GM23338 (cell line): ENCODE measurements around the gene APOL2. TPM values are rescaled to one million over a fixed set of nuclear protein-coding genes. Genes with fewer than 3 reads are reported as not detected.

Experiments
- ATAC-seq: fragments of 200-7000 bp; cut with Tn5 transposase; 3 replicates; pipeline ENCODE4 v1.9.1; 2020
- DNase-seq: peaks from one replicate; pipeline ENCODE4 v3.0.0-alpha.2; 2015; ENCODE audit warnings: low spot score
- H2AFZ ChIP-seq: fragments of 200-600 bp; sonication (generic); 2 replicates; pipeline ENCODE4 v1.8.0; 2016; ENCODE audit warnings: antibody characterized with exemption, mild to moderate bottlenecking, moderate library complexity
- H3F3A ChIP-seq: fragments of 200-600 bp; sonication (generic); replicated peaks from 2 replicates; pipeline ENCODE4 v1.8.0; 2017; ENCODE audit warnings: antibody characterized with exemption, mixed run types, low read depth
- H3K27ac ChIP-seq: fragments of 200-600 bp; sonication (generic); 2 replicates; pipeline ENCODE4 v1.6.1; 2016; ENCODE audit warnings: low read depth
- H3K27me3 ChIP-seq: fragments of 200-600 bp; sonication (generic); 2 replicates; pipeline ENCODE4 v1.8.0; 2016; ENCODE audit warnings: mild to moderate bottlenecking, mixed run types, moderate library complexity; ENCODE audit not compliant: insufficient read depth
- H3K36me3 ChIP-seq: fragments of 200-600 bp; sonication (generic); 2 replicates; pipeline ENCODE4 v1.8.0; 2016; ENCODE audit warnings: mild to moderate bottlenecking; ENCODE audit not compliant: insufficient read depth
- H3K4me1 ChIP-seq: fragments of 200-600 bp; sonication (generic); 2 replicates; pipeline ENCODE4 v1.8.0; 2016; ENCODE audit warnings: mild to moderate bottlenecking, moderate library complexity; ENCODE audit not compliant: insufficient read depth
- H3K4me2 ChIP-seq: fragments of 200-600 bp; sonication (generic); 2 replicates; pipeline ENCODE4 v1.7.1; 2017; ENCODE audit warnings: mixed run types
- H3K4me3 ChIP-seq: fragments of 200-600 bp; sonication (generic); 2 replicates; pipeline ENCODE4 v1.6.1; 2016; ENCODE audit warnings: mixed run types
- H3K79me2 ChIP-seq: fragments of 200-600 bp; sonication (generic); replicated peaks from 2 replicates; pipeline ENCODE4 v1.8.0; 2017; ENCODE audit warnings: mild to moderate bottlenecking; ENCODE audit not compliant: insufficient read depth
- H3K9me2 ChIP-seq: fragments of 200-600 bp; sonication (generic); 2 replicates; pipeline ENCODE4 v1.8.0; 2017; ENCODE audit not compliant: insufficient read depth
- H4K20me1 ChIP-seq: fragments of 200-600 bp; sonication (generic); replicated peaks from 2 replicates; pipeline ENCODE4 v1.8.0; 2017; ENCODE audit warnings: mild to moderate bottlenecking; ENCODE audit not compliant: insufficient read depth
- H3K27ac Mint-ChIP-seq: 2 replicates; pipeline ENCODE4 v1.8.0; 2020; ENCODE audit warnings: inconsistent platforms, mild to moderate bottlenecking, moderate library complexity, mixed read lengths
- H3K27me3 Mint-ChIP-seq: 3 replicates; pipeline ENCODE4 v1.8.0; 2022; ENCODE audit warnings: low read depth, mild to moderate bottlenecking, moderate library complexity, mixed read lengths, inconsistent platforms; ENCODE audit not compliant: insufficient read depth, poor library complexity
- H3K36me3 Mint-ChIP-seq: 3 replicates; pipeline ENCODE4 v1.8.0; 2021; ENCODE audit warnings: low read depth, mild to moderate bottlenecking, inconsistent platforms, moderate library complexity, mixed read lengths
- H3K4me1 Mint-ChIP-seq: 3 replicates; pipeline ENCODE4 v1.8.0; 2020; ENCODE audit warnings: mild to moderate bottlenecking, inconsistent platforms, mixed read lengths
- H3K4me3 Mint-ChIP-seq: 3 replicates; pipeline ENCODE4 v1.8.0; 2021; ENCODE audit warnings: moderate library complexity, mild to moderate bottlenecking, inconsistent platforms, mixed read lengths
- H3K9me3 Mint-ChIP-seq: 3 replicates; pipeline ENCODE4 v1.8.0; 2020; ENCODE audit warnings: moderate library complexity, mild to moderate bottlenecking, inconsistent platforms, mixed read lengths
- CREB1 ChIP-seq: fragments of 250-450 bp; sonication (Bioruptor Pico); IDR thresholded peaks from 2 replicates; pipeline ENCODE4 v1.5.0; 2020; ENCODE audit warnings: low read depth, mild to moderate bottlenecking, moderate library complexity
- EZH2 ChIP-seq: fragments of 200-600 bp; sonication (generic); IDR thresholded peaks from one replicate; pipeline ENCODE4 v1.8.0; 2017; ENCODE audit warnings: antibody characterized with exemption, mild to moderate bottlenecking, low read depth; ENCODE audit not compliant: unreplicated experiment
- EZH2phosphoT487 ChIP-seq: fragments of 200-600 bp; sonication (generic); IDR thresholded peaks from one replicate; pipeline ENCODE4 v1.8.1; 2018; ENCODE audit warnings: antibody characterized with exemption; ENCODE audit not compliant: unreplicated experiment
- JUNB ChIP-seq: IDR thresholded peaks from one replicate; pipeline ENCODE4 v1.6.1; 2016; ENCODE audit warnings: antibody characterized with exemption; ENCODE audit not compliant: unreplicated experiment
- NANOG ChIP-seq: IDR thresholded peaks from 2 replicates; pipeline ENCODE4 v1.6.1; 2016; ENCODE audit warnings: antibody characterized with exemption, borderline replicate concordance
- POLR2AphosphoS5 ChIP-seq: IDR thresholded peaks from 2 replicates; pipeline ENCODE4 v1.6.1; 2016; ENCODE audit warnings: antibody characterized with exemption, low read depth
- STAT1 ChIP-seq: IDR thresholded peaks from one replicate; pipeline ENCODE4 v1.6.1; 2016; ENCODE audit warnings: antibody characterized with exemption; ENCODE audit not compliant: unreplicated experiment
- ZNF114 ChIP-seq: fragments of 250-450 bp; sonication (Bioruptor Pico); IDR thresholded peaks from 2 replicates; pipeline ENCODE4 v1.5.0; 2020; ENCODE audit warnings: mild to moderate bottlenecking, moderate library complexity
- ZNF331 ChIP-seq: fragments of 250-450 bp; sonication (Bioruptor Pico); IDR thresholded peaks from 2 replicates; pipeline ENCODE4 v1.5.0; 2020; ENCODE audit warnings: low read depth, mild to moderate bottlenecking, moderate library complexity
- polyA plus RNA-seq: library from polyadenylated mRNA; unstranded; fragments of >200 nt; fragmentation: Nextera tagmentation; extraction: Ambion mirVana; gene quantifications from 2 replicates; pipeline ENCODE4 v1.2.1, GENCODE V29; 2016
- total RNA-seq: library from RNA; depleted of rRNA; stranded (reverse); fragments of >200 nt; shearing (Covaris generic); gene quantifications from 2 replicates; pipeline ENCODE4 v1.2.3, GENCODE V29; 2014
- TF ChIP-seq, protein P1 (sequence below), 2 experiments: fragments of 200-600 bp in 1 of 2; sonication (generic) in 1 of 2; conservative IDR thresholded peaks; 2 replicates each; pipeline versions ENCODE4 v1.5.1 to v1.6.1; 2016 to 2017; ENCODE audit warnings: antibody characterized with exemption in 2 of 2, low read depth in 2 of 2, mild to moderate bottlenecking in 2 of 2, moderate library complexity in 1 of 2
- TF ChIP-seq, protein P2 (sequence below): IDR thresholded peaks from 2 replicates; pipeline ENCODE4 v1.6.1; 2016; ENCODE audit warnings: antibody characterized with exemption
- TF ChIP-seq, protein P3 (sequence below): IDR thresholded peaks from one replicate; pipeline ENCODE4 v1.6.1; 2018; ENCODE audit warnings: antibody characterized with exemption; ENCODE audit not compliant: unreplicated experiment

APOL2 gene
- total and polyA plus RNA-seq, 2 experiments from 2014 or later = 5.5 to 10.4 TPM

DNA sequence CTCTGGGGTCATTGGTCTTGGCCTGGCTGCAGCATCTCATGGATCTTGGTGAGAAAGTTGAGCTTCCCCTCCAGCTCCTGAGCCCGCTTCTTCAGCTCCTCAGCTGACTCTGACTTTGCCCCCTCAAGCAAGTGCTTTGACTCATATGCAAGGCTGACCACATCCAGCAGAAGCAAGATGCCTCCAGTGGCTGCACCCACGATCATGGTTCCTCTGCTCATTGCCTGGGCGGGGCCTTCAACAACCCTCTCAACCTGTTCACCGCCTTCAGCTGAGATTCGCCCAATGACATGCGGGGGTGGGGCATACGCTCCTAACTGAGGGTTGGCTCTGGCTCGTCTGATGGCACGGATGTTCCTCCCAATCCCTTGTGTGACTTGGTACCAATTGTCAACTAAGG is 11.9 kb downstream of the APOL2 start:
- Mint-ChIP-seq H3K27me3 (peaks cover 11% of the 10 kb centered on the region), H3K9me3 (no peaks in the 10 kb centered on the region; the same call in 2 of the 3 replicates), H3K4me3 (no peak overlapping the region), H3K27ac (no peak overlapping the region), H3K36me3 (peaks cover 30% of the 10 kb centered on the region), H3K4me1 (peaks cover 10% of the 10 kb centered on the region; the same call in 1 of the 3 replicates)
- Histone ChIP-seq H3K79me2 (no peaks in the 10 kb centered on the region), H3K27me3 (no peaks in the 10 kb centered on the region), H4K20me1 (no peaks in the 10 kb centered on the region), H2AFZ (no peak overlapping the region), H3K4me2 (no peak overlapping the region), H3K9me2 (no peaks in the 10 kb centered on the region), H3K4me1 (no peaks in the 10 kb centered on the region), H3K4me3 (no peak overlapping the region), H3K36me3 (no peaks in the 10 kb centered on the region), H3F3A (no peaks in the 10 kb centered on the region), H3K27ac (no peak overlapping the region)
- TF ChIP-seq, protein P1, sequence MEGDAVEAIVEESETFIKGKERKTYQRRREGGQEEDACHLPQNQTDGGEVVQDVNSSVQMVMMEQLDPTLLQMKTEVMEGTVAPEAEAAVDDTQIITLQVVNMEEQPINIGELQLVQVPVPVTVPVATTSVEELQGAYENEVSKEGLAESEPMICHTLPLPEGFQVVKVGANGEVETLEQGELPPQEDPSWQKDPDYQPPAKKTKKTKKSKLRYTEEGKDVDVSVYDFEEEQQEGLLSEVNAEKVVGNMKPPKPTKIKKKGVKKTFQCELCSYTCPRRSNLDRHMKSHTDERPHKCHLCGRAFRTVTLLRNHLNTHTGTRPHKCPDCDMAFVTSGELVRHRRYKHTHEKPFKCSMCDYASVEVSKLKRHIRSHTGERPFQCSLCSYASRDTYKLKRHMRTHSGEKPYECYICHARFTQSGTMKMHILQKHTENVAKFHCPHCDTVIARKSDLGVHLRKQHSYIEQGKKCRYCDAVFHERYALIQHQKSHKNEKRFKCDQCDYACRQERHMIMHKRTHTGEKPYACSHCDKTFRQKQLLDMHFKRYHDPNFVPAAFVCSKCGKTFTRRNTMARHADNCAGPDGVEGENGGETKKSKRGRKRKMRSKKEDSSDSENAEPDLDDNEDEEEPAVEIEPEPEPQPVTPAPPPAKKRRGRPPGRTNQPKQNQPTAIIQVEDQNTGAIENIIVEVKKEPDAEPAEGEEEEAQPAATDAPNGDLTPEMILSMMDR (conservative IDR thresholded peaks at IDR 0.05; ENCODE audit: low read depth in 2 of 2) = no peak
- no peak for TF ChIP-seq ZNF114 (CRISPR knock-in tag)
- TF ChIP-seq ZNF331 (CRISPR knock-in tag) = no peak
- no peak for TF ChIP-seq CREB1 (CRISPR knock-in tag)
- TF ChIP-seq, protein P2, sequence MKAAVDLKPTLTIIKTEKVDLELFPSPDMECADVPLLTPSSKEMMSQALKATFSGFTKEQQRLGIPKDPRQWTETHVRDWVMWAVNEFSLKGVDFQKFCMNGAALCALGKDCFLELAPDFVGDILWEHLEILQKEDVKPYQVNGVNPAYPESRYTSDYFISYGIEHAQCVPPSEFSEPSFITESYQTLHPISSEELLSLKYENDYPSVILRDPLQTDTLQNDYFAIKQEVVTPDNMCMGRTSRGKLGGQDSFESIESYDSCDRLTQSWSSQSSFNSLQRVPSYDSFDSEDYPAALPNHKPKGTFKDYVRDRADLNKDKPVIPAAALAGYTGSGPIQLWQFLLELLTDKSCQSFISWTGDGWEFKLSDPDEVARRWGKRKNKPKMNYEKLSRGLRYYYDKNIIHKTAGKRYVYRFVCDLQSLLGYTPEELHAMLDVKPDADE = no peak
- TF ChIP-seq NANOG = no peak
- no peak for TF ChIP-seq POLR2AphosphoS5
- TF ChIP-seq, protein P3, sequence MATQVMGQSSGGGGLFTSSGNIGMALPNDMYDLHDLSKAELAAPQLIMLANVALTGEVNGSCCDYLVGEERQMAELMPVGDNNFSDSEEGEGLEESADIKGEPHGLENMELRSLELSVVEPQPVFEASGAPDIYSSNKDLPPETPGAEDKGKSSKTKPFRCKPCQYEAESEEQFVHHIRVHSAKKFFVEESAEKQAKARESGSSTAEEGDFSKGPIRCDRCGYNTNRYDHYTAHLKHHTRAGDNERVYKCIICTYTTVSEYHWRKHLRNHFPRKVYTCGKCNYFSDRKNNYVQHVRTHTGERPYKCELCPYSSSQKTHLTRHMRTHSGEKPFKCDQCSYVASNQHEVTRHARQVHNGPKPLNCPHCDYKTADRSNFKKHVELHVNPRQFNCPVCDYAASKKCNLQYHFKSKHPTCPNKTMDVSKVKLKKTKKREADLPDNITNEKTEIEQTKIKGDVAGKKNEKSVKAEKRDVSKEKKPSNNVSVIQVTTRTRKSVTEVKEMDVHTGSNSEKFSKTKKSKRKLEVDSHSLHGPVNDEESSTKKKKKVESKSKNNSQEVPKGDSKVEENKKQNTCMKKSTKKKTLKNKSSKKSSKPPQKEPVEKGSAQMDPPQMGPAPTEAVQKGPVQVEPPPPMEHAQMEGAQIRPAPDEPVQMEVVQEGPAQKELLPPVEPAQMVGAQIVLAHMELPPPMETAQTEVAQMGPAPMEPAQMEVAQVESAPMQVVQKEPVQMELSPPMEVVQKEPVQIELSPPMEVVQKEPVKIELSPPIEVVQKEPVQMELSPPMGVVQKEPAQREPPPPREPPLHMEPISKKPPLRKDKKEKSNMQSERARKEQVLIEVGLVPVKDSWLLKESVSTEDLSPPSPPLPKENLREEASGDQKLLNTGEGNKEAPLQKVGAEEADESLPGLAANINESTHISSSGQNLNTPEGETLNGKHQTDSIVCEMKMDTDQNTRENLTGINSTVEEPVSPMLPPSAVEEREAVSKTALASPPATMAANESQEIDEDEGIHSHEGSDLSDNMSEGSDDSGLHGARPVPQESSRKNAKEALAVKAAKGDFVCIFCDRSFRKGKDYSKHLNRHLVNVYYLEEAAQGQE = no peak
- no peak for TF ChIP-seq EZH2
- DNase-seq = no peak
- no peak for ATAC-seq

DNA sequence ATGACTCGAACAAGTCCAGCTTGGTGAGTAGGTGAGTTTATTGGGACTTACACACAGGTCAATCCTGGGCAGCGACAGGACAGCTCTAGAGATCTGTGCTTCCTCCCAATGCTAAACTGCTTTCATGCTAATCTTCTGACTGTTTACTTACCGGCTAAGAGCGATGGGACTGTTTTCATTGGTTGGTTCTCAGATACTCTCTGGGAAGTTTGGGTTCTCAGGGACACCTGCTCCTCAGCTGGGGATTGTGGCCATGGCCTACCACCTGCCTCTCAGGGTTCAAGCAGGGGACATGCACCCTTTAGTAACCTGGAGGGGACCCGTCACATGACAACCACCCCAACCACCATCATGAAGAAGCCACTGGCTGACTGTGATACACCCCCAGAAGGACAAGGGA is 13.1 kb downstream of the APOL2 start:
- Histone ChIP-seq H2AFZ (no peak overlapping the region), H4K20me1 (no peaks in the 10 kb centered on the region), H3K4me2 (no peak overlapping the region), H3K9me2 (no peaks in the 10 kb centered on the region), H3K4me3 (no peak overlapping the region), H3K79me2 (no peaks in the 10 kb centered on the region), H3F3A (no peaks in the 10 kb centered on the region), H3K36me3 (no peaks in the 10 kb centered on the region), H3K27ac (no peak overlapping the region), H3K27me3 (no peaks in the 10 kb centered on the region), H3K4me1 (no peaks in the 10 kb centered on the region)
- ATAC-seq (no peak), DNase-seq (no peak)
- Mint-ChIP-seq H3K9me3 (no peaks in the 10 kb centered on the region; the same call in 2 of the 3 replicates), H3K36me3 (peaks cover 27% of the 10 kb centered on the region), H3K4me1 (peaks cover 13% of the 10 kb centered on the region; the same call in 2 of the 3 replicates), H3K27me3 (peaks cover 8% of the 10 kb centered on the region), H3K27ac (no peak overlapping the region), H3K4me3 (no peak overlapping the region)
- TF ChIP-seq EZH2phosphoT487 (no peak), ZNF114 (CRISPR knock-in tag) (no peak), STAT1 (no peak), JUNB (no peak), ZNF331 (CRISPR knock-in tag) (no peak), CREB1 (CRISPR knock-in tag) (no peak)
- TF ChIP-seq, protein P3 = no peak
- TF ChIP-seq, protein P1 (conservative IDR thresholded peaks at IDR 0.05; ENCODE audit: low read depth in 2 of 2) = no peak
